ENCODE data around the gene SPIRE1.

Gene SPIRE1

DNA sequence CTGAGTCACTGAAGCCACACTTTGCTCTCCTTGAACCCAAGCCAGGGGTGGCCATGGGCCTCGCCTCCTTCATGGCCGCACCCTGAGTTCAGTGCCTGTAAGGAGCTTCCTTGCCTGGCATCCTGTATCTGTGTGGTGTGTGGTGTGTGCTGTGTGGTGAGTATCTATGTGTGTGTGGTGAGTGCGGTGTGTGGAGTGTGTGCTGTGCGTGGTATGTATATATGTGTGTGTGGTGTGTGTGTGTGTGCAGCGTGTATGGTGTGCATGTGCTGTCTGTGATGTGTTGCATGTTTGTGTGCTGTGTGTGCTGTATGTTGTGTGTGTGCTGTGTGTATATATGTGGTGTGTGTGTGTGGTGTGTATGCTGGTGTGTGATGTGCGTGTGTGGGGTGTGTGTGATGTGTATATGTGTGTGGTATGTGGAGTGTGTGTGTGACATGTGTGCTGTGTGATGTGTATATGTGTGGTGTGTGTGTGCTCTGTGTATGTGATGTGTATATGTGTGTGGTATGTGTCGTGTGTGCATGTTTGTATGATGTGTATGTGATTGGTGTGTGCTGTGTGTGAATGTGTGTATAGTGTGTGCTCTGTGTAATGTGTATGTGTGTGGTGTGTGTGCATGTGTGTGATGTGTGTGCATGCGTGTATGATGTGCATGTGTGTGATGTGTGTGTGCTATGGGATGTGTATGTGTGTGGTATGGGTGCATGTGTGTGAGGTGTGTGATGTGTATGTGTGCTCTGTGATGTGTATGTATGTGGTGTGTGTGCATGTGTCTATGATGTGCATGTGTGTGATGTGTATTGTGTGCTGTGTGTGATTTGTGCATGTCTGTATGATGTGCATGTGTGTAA, 227.5 kb downstream of the SPIRE1 start:
- no peak overlapping the region for H3K4me3 ChIP-seq (ENCODE audit: low read length)
- TF ChIP-seq CTCF (conservative IDR thresholded peaks at IDR 0.05; ENCODE audit: low read depth, low read length): no peak
- DNase-seq (ENCODE audit: low read depth): no peak

DNA sequence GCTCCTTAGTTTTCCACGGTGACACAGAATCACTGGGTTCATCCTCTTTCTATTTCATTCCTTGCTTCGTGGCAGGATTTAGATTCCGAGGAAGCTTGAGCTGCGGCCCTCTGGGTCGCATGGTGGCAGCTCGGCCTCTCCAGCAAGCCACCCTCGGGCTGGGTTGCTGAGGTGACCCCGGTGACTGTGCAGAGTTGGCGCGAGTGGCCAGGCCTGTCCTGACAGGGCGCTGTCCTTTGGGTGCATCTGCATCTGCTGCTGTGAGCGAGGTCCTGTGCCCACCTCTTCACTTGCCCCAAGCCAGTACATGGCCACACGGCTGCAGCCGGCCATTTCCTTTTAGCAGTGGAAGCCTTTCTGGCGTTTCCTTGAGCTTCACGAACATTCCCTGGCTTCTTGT, 228.4 kb downstream of the SPIRE1 start:
- no peak for TF ChIP-seq CTCF (conservative IDR thresholded peaks at IDR 0.05; ENCODE audit: low read depth, low read length)
- H3K4me3 ChIP-seq (ENCODE audit: low read length): no peak overlapping the region
- no peak for DNase-seq (ENCODE audit: low read depth)

- H3K4me3 ChIP-seq (ENCODE audit: low read length): no peak overlapping the region
- TF ChIP-seq CTCF (conservative IDR thresholded peaks at IDR 0.05; ENCODE audit: low read depth, low read length): no peak
- no peak for DNase-seq (ENCODE audit: low read depth)
These were observed 229.0 kb downstream of the SPIRE1 start for GRCh38 chr18:12428923-12429322.

- no peak overlapping the region for H3K4me3 ChIP-seq (ENCODE audit: low read length)
- DNase-seq (ENCODE audit: low read depth): no peak
- no peak for TF ChIP-seq CTCF (conservative IDR thresholded peaks at IDR 0.05; ENCODE audit: low read depth, low read length)
These were observed 231.0 kb downstream of the SPIRE1 start for GRCh38 chr18:12426924-12427323.

DNA sequence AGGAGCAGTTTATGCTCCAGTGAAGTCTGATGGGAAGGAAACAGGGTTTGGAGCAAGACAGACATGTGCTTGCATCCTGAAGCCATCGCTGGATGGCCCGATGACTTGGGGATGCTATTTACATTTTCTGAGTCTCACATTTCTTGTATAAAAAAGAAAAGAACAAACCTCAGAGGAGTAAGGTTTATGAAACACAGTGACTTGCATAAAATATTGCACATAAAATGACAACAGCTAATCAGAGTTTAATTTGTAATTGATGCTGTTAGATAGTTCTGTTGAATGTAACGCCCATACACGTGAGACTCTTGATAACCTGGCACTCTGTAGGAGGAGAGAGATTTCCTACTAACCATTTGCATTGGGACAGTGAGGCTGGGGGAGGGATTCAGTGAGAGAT, 233.7 kb downstream of the SPIRE1 start:
- TF ChIP-seq CTCF (conservative IDR thresholded peaks at IDR 0.05; ENCODE audit: low read depth, low read length): no peak
- no peak for DNase-seq (ENCODE audit: low read depth)
- H3K4me3 ChIP-seq (ENCODE audit: low read length): no peak overlapping the region

DNA sequence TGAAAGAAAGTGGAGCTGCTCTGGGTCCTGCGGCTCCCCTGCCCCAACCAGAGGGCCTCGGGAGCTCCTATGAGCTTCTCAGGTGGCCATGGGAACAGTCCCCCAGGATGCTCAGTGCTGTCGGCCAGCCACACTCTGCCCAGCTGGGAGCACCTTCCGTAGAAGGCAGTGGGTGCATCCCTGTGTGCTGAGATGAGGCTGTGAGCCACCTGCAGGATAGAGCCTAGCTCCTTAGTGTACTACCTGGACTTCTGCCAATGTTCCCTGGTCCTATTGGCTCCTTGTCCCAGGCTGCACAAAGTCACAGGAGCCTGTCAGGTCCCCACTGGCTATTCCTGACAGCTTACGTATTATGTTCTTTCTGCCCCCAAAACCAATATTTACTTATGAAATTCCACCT, 234.1 kb downstream of the SPIRE1 start:
- no peak for TF ChIP-seq CTCF (conservative IDR thresholded peaks at IDR 0.05; ENCODE audit: low read depth, low read length)
- no peak for DNase-seq (ENCODE audit: low read depth)
- H3K4me3 ChIP-seq (ENCODE audit: low read length): no peak overlapping the region

DNA sequence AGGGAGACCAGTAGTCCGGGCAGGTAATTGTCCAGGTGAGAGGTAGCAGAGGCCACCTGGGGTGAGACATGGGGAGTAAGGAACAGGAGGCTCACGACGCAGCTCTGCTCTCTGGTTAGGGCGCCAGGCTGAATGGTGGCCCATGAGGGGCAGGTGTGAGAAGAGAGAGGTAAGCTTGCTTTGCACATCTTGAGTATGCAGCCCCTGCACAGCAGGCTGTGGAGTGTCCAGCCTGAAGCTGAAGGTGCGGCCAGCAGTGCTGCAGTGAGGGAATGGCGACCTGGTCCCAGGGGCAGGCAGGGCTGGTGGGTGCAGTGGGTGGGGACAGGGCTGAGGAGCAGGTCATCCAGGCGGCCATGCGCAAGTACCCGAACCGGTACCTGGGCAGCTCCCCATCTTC, 234.5 kb downstream of the SPIRE1 start:
- no peak overlapping the region for H3K4me3 ChIP-seq (ENCODE audit: low read length)
- DNase-seq (ENCODE audit: low read depth): no peak
- no peak for TF ChIP-seq CTCF (conservative IDR thresholded peaks at IDR 0.05; ENCODE audit: low read depth, low read length)
